HepG2 (cell line): Measurements from ENCODE around the gene KCNIP4. TPM values are rescaled to one million over a fixed set of nuclear protein-coding genes. Genes with fewer than 3 reads are reported as not detected.

Source experiments
- ATAC-seq: fragments of 200-7000 bp; cut with Tn5 transposase; 3 replicates; pipeline ENCODE4 v1.9.1; 2020; ENCODE audit warnings: mild to moderate bottlenecking, moderate library complexity
- BruUV-seq: library from RNA; stranded (reverse); fragments of 400-500 nt; replicated peaks from 2 replicates; lab custom pipeline; 2021; lab: Mats Ljungman, UMichigan
- CTCF ChIA-PET: fragments of 300-600 bp; formaldehyde crosslinking; extraction: SDS; loops from one replicate; lab custom pipeline; 2021; ENCODE audit warnings: low total read pairs, inconsistent platforms, low intra/inter-chr PET ratio; lab: Yijun Ruan, JAX
- POLR2A ChIA-PET: fragments of 350-600 bp; sonication (Branson Sonifier 250); formaldehyde crosslinking; loops from one replicate; lab custom pipeline; 2020; ENCODE audit warnings: antibody characterized with exemption, inconsistent platforms; lab: Yijun Ruan, JAX
- DNase-seq: peaks from one replicate; pipeline ENCODE4 v3.0.0-alpha.2; 2015; ENCODE audit warnings: low spot score
- FAIRE-seq: peaks from 3 replicates; lab custom pipeline; 2011; peaks lifted over from hg19 to GRCh38; lab: Jason Lieb, UNC
- H2AFZ ChIP-seq: one replicate; pipeline ENCODE4 v1.6.1; 2011; ENCODE audit warnings: low read length, inconsistent platforms
- H3K27ac ChIP-seq: fragments of 300-600 bp; 3 replicates; pipeline ENCODE4 v1.8.0; 2011; ENCODE audit warnings: mixed run types, mild to moderate bottlenecking, mixed read lengths, low read length, inconsistent platforms; ENCODE audit not compliant: insufficient read depth; ENCODE audit errors: extremely low read length
- H3K27me3 ChIP-seq, 2 experiments: fragments of 200-600 bp in 1 of 2; 2 replicates in 1 of 2; 3 replicates in 1 of 2; pipeline versions ENCODE4 v1.6.0 to v1.8.0; 2011; ENCODE audit warnings: low read length in 2 of 2, mild to moderate bottlenecking in 2 of 2, moderate library complexity in 2 of 2, inconsistent platforms in 1 of 2; ENCODE audit not compliant: insufficient read depth in 2 of 2, control insufficient read depth in 1 of 2
- H3K36me3 ChIP-seq, 2 experiments: fragments of 200-600 bp in 1 of 2; replicated peaks in 1 of 2; 2 replicates in 1 of 2; 3 replicates in 1 of 2; pipeline versions ENCODE4 v1.5.1 to v1.8.0; 2011; ENCODE audit warnings: low read length in 2 of 2, inconsistent platforms in 1 of 2; ENCODE audit not compliant: insufficient read depth in 2 of 2, control insufficient read depth in 1 of 2
- H3K4me1 ChIP-seq: 2 replicates; pipeline ENCODE4 v1.5.1; 2012; ENCODE audit warnings: low read length, inconsistent platforms; ENCODE audit not compliant: insufficient read depth
- H3K4me2 ChIP-seq: 2 replicates; pipeline ENCODE4 v1.6.0; 2011; ENCODE audit warnings: low read depth, low read length, inconsistent platforms
- H3K4me3 ChIP-seq, 3 experiments: fragments of 200-600 bp in 1 of 3; sonication (generic), shearing (Covaris generic) in 1 of 3; replicated peaks in 1 of 3; 2 replicates each; pipeline ENCODE4 v1.5.1; 2011 to 2016; ENCODE audit warnings: low read length in 3 of 3, inconsistent platforms in 2 of 3, low read depth in 2 of 3, mild to moderate bottlenecking in 2 of 3, control low read depth in 1 of 3, mixed read lengths in 1 of 3; ENCODE audit not compliant: insufficient read depth in 1 of 3
- H3K79me2 ChIP-seq: one replicate; pipeline ENCODE4 v1.6.1; 2011; ENCODE audit warnings: low read length, inconsistent platforms; ENCODE audit not compliant: insufficient read depth
- H3K9ac ChIP-seq: 2 replicates; pipeline ENCODE4 v1.6.0; 2011; ENCODE audit warnings: mild to moderate bottlenecking, low read depth, low read length, inconsistent platforms; ENCODE audit not compliant: insufficient read depth
- H3K9me3 ChIP-seq: 2 replicates; pipeline ENCODE4 v1.5.1; 2012; ENCODE audit warnings: mild to moderate bottlenecking, low read length
- H4K20me1 ChIP-seq: 2 replicates; pipeline ENCODE4 v1.6.0; 2011; ENCODE audit warnings: inconsistent platforms, mild to moderate bottlenecking, low read length, moderate library complexity; ENCODE audit not compliant: insufficient read depth
- ARNT2 ChIP-seq: sonication (generic); formaldehyde crosslinking; IDR thresholded peaks from 2 replicates; pipeline ENCODE4 v1.8.0; 2022; ENCODE audit warnings: mild to moderate bottlenecking, low read depth, missing genetic modification reagents, moderate library complexity
- CC2D1A ChIP-seq: sonication (generic); formaldehyde crosslinking; IDR thresholded peaks from 2 replicates; pipeline ENCODE4 v1.8.1; 2023; ENCODE audit warnings: mild to moderate bottlenecking, missing genetic modification reagents
- CREB1 ChIP-seq, 2 experiments: fragments of 450-650 bp in 1 of 2; IDR thresholded peaks; 2 replicates each; pipeline ENCODE4 v1.6.1; 2016 to 2017; ENCODE audit warnings: control low read depth in 1 of 2, mild to moderate bottlenecking in 1 of 2, missing compliant biosample characterization in 1 of 2, missing genetic modification characterization in 1 of 2
- GATAD2A ChIP-seq: IDR thresholded peaks from 2 replicates; pipeline ENCODE4 v1.6.1; 2016
- GMEB2 ChIP-seq: IDR thresholded peaks from 2 replicates; pipeline ENCODE4 v1.6.1; 2016; ENCODE audit warnings: missing biosample characterization, missing genetic modification reagents, low read depth
- HDAC1 ChIP-seq: sonication (generic); formaldehyde crosslinking; IDR thresholded peaks from 2 replicates; pipeline ENCODE4 v1.5.1; 2020; ENCODE audit warnings: mild to moderate bottlenecking, missing genetic modification reagents
- HOXA5 ChIP-seq: sonication (generic); formaldehyde crosslinking; IDR thresholded peaks from 2 replicates; pipeline ENCODE4 v1.4.0; 2020; ENCODE audit warnings: missing genetic modification reagents
- STAT5B ChIP-seq: sonication (generic); formaldehyde crosslinking; IDR thresholded peaks from 2 replicates; pipeline ENCODE4 v1.4.0; 2020; ENCODE audit warnings: missing genetic modification reagents
- ZBTB8A ChIP-seq: sonication (generic); formaldehyde crosslinking; IDR thresholded peaks from 2 replicates; pipeline ENCODE4 v1.4.0; 2020; ENCODE audit warnings: mild to moderate bottlenecking, low read depth, missing genetic modification reagents, borderline replicate concordance
- ZKSCAN8 ChIP-seq: IDR thresholded peaks from 2 replicates; pipeline ENCODE4 v1.6.1; 2016; ENCODE audit warnings: borderline replicate concordance, missing genetic modification reagents, missing compliant biosample characterization
- ZMAT3 ChIP-seq: sonication (generic); formaldehyde crosslinking; conservative IDR thresholded peaks from 2 replicates; pipeline ENCODE4 v1.7.0; 2021; ENCODE audit warnings: missing genetic modification reagents
- ZNF619 ChIP-seq: sonication (generic); formaldehyde crosslinking; IDR thresholded peaks from 2 replicates; pipeline ENCODE4 v1.4.0; 2020; ENCODE audit warnings: mild to moderate bottlenecking, missing genetic modification reagents
- WGBS: methylation state at CpG from one replicate; pipeline ENCODE4 v1.1.6; 2017; ENCODE audit warnings: low lambda C conversion rate; 5-methylcytosine and 5-hydroxymethylcytosine counted together
- in situ Hi-C: cut with HindIII; loops from 2 replicates; pipeline ENCODE4 v1.10.0; 2017; ENCODE audit warnings: low pct_unique_long_range_greater_than_20kb; ENCODE audit not compliant: extremely low pct_ligation_motif_present
- intact Hi-C: fragments of 100-400 bp; cut with micrococcal nuclease; formaldehyde crosslinking; loops from one replicate; pipeline ENCODE4 v1.10.0; 2022; ENCODE audit not compliant: unreplicated experiment
- polyA plus RNA-seq, 8 experiments: library from polyadenylated mRNA; depleted of rRNA in 3 of 8; stranded (reverse) in 7 of 8; unstranded in 1 of 8; fragments of >200 nt; fragmentation: Illumina TruSeq in 4 of 8; extraction: Trizol in 4 of 8; gene quantifications; 2 replicates each; pipeline versions ENCODE4 v1.2.1 to v1.2.3, GENCODE V29; 2011 to 2016; ENCODE audit warnings: low read depth in 4 of 8, missing spikeins in 1 of 8, mixed read lengths in 1 of 8; ENCODE audit not compliant: insufficient read depth in 1 of 8
- total RNA-seq, 5 experiments: library from RNA; depleted of rRNA; stranded (reverse); fragments of >200 nt; fragmentation: Illumina TruSeq; extraction: Trizol; gene quantifications; 2 replicates each; pipeline ENCODE4 v1.2.3, GENCODE V29; 2016; ENCODE audit warnings: low read depth in 1 of 5
- TF ChIP-seq, protein P1 (sequence below): sonication (generic); formaldehyde crosslinking; IDR thresholded peaks from 2 replicates; pipeline ENCODE4 v1.4.0; 2020; ENCODE audit warnings: missing genetic modification reagents, borderline replicate concordance
- TF ChIP-seq, protein P2 (sequence below): sonication (generic); formaldehyde crosslinking; IDR thresholded peaks from 2 replicates; pipeline ENCODE4 v1.8.0; 2022; ENCODE audit warnings: missing genetic modification reagents, mild to moderate bottlenecking, inconsistent platforms, borderline replicate concordance

KCNIP4 gene
- total and polyA plus RNA-seq, 2 of the 13 experiments (the other 11 are each of a cell fraction or from before 2014, with no cell fraction given) = 0.09 TPM; not detected in 1

DNA sequence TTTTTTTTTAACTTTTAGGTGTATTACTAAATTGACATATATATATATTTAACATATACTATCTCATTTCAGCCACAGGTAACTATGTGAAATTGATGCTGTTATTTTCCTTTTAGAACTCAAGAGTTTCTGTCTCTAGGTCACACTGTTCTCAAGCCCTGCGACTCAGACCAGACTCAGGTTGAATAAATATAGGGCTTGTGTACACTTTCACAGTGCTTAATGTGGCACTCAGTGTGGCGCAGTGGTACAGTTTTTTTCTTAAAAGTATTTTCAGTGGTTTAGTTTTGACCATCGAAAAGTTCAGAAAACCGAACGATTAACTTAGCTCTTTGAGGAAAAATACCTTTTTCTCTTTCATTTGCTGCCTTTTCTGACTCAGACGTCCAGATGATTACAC lies 1223.7 kb downstream of the KCNIP4 start:
- H3K9ac ChIP-seq = no peak overlapping the region
- FAIRE-seq (no peak), ATAC-seq (no peak), DNase-seq (no peak)
- POLR2A ChIA-PET = no interaction called here
- no peaks in the 10 kb centered on the region for H3K4me1 ChIP-seq
- H3K36me3 ChIP-seq = peaks cover 2 to 14% of the 10 kb centered on the region in 2 experiments; a peak in 3 of 5 replicates
- no peak for TF ChIP-seq HDAC1 (CRISPR knock-in tag)
- TF ChIP-seq GMEB2 (CRISPR knock-in tag) = no peak
- TF ChIP-seq, protein P1, sequence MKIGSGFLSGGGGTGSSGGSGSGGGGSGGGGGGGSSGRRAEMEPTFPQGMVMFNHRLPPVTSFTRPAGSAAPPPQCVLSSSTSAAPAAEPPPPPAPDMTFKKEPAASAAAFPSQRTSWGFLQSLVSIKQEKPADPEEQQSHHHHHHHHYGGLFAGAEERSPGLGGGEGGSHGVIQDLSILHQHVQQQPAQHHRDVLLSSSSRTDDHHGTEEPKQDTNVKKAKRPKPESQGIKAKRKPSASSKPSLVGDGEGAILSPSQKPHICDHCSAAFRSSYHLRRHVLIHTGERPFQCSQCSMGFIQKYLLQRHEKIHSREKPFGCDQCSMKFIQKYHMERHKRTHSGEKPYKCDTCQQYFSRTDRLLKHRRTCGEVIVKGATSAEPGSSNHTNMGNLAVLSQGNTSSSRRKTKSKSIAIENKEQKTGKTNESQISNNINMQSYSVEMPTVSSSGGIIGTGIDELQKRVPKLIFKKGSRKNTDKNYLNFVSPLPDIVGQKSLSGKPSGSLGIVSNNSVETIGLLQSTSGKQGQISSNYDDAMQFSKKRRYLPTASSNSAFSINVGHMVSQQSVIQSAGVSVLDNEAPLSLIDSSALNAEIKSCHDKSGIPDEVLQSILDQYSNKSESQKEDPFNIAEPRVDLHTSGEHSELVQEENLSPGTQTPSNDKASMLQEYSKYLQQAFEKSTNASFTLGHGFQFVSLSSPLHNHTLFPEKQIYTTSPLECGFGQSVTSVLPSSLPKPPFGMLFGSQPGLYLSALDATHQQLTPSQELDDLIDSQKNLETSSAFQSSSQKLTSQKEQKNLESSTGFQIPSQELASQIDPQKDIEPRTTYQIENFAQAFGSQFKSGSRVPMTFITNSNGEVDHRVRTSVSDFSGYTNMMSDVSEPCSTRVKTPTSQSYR (CRISPR knock-in tag) = no peak
- no peak for TF ChIP-seq ZKSCAN8 (CRISPR knock-in tag)
- no peak for TF ChIP-seq STAT5B
- TF ChIP-seq CC2D1A (CRISPR knock-in tag) = no peak
- no peak for TF ChIP-seq HOXA5 (CRISPR knock-in tag)
- no peak for TF ChIP-seq ZMAT3 (CRISPR knock-in tag)
- TF ChIP-seq ZNF619 (CRISPR knock-in tag) = no peak
- no peak for TF ChIP-seq ZBTB8A (CRISPR knock-in tag)
- TF ChIP-seq, protein P2, sequence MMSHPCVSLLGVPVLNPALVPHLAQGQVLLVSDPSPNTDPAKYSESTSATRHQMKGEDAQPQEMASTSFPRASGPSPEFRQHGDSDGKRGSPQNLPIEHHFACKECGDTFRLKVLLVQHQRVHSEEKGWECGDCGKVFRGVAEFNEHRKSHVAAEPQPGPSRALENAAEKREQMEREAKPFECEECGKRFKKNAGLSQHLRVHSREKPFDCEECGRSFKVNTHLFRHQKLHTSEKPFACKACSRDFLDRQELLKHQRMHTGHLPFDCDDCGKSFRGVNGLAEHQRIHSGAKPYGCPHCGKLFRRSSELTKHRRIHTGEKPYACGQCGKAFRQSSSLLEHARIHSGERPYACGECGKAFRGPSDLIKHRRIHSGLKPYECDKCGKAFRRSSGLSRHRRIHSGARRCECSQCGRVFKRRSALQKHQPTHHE (CRISPR knock-in tag) = no peak
- TF ChIP-seq ARNT2 (CRISPR knock-in tag) = no peak
- no peak for TF ChIP-seq GATAD2A (CRISPR knock-in tag)
- TF ChIP-seq CREB1 (IDR thresholded peaks at IDR 0.05) = no peak
- no peak for TF ChIP-seq CREB1 (CRISPR knock-in tag; IDR thresholded peaks at IDR 0.05)
- H3K27ac ChIP-seq = no peak overlapping the region
- in situ Hi-C loops = no loop called here
- intact Hi-C loops = no loop called here
- H3K9me3 ChIP-seq = no peaks in the 10 kb centered on the region
- no peak overlapping the region for H3K4me3 ChIP-seq
- no peaks in the 10 kb centered on the region for H3K79me2 ChIP-seq
- CTCF ChIA-PET = no interaction called here
- H4K20me1 ChIP-seq = no peaks in the 10 kb centered on the region
- no peak overlapping the region for H3K4me2 ChIP-seq
- WGBS = 82% methylated on average over 6 of the region's 6 CpGs
- no TSS peak for BruUV-seq
- no peak overlapping the region for H2AFZ ChIP-seq
- H3K27me3 ChIP-seq = no peaks in the 10 kb centered on the region
